ENCODE measurements around the gene ELFN2.
"Not testable (repeated sequence)": the region's sequence is repeated elsewhere in the genome, so short reads cannot be mapped to it uniquely, and the experiment has no call there.

Gene ELFN2

DNA sequence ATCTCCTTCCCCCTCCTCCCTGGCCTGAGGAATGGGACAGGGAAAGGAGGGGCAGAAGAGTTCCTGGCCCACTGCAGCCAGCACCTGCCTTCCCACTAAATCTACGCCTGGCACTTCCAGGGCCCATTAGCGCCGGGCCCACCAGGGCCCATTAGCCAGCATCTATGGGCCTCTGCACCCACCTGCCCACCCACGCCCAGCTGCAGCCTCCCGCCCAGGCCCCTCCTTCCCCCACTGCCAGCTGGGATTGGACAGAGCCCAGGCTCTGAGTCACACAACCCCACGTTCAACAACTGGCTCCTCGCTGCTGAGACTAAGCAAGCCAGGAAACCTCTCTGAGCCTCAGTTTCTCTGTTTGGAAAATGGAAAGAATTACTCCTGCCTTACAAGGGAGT lies 96.2 kb downstream of the ELFN2 start:
- DNase-seq = no peak

- peak; percentile 75 for DNase-seq
These were observed 96.9 kb downstream of the ELFN2 start for GRCh38 chr22:37330200-37331033.

GRCh38 chr22:37329238-37330140 lies 97.8 kb downstream of the ELFN2 start:
- no peak for DNase-seq

DNA sequence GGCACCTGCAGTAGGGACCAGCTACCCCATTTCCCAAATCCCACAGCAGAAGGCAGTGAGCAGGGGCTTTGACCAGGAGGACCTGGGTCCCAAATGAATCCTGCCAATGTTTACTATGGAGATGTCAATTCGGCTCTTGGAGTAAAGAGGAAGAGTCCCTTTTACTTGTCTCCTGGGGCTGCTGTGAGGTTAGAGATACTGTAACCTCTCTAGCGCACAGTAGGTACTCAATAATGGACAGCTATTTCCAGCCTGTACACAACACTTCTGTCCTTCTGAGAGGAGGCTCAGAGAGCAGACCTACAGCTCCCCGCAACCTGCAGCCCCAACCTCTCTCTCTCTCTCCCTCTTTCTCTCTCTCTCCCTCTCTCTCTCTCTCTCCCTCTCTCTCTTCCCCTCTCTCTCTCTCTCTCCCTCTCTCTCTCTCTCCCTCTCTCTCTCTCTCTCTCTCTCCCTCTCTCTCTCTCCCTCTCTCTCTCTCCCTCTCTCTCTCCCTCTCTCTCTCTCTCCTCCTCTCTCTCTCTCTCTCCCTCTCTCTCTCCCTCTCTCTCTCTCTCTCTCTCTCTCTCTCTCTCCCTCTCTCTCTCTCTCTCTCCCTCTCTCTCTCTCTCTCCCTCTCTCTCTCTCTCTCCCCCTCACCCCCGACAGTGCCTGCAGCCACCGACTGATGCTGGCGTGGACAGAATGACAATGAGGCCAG lies 98.6 kb downstream of the ELFN2 start:
- DNase-seq = not testable (repeated sequence)

DNA sequence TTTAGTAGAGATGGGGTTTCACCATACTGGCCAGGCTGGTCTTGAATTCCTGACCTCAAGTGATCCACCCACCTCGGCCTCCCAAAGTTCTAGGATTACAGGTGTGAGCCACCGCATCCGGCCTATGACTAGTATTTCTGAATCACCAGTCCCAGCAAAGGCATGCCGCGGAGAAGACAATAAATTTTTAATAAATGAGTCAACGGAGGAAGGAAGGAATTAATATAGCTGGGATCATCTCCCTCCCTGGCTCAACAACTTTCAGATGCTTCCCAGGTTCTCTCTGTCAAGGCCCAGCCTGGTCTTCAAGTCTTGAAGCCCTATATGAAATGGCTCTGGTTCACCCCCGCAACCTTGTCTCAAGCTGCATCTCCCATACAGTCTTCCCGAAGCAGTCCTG lies 99.3 kb downstream of the ELFN2 start:
- DNase-seq = no peak

GRCh38 chr22:37326726-37327125 lies 100.6 kb downstream of the ELFN2 start:
- no peak for DNase-seq

DNA sequence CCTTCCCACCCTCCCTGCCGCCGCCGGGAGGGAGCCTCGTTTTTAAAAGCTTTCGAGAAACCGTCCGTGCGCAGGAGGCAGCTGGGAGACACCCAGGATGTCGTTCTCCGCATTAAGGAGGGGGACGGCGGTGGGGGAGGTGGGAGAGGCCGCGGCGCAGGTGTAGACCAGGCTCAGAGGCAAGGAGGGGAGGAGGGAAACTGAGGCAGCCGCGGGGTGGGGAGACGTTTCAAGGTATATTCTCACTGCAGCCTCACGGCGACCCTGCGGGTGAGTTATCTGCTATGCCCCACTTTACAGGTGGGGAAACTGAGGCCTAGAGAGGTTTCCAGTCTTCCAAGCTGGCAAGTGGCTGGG lies 102.3 kb downstream of the ELFN2 start:
- DNase-seq = no peak

- DNase-seq = no peak
These were observed 102.8 kb downstream of the ELFN2 start for GRCh38 chr22:37324340-37325038.

DNA sequence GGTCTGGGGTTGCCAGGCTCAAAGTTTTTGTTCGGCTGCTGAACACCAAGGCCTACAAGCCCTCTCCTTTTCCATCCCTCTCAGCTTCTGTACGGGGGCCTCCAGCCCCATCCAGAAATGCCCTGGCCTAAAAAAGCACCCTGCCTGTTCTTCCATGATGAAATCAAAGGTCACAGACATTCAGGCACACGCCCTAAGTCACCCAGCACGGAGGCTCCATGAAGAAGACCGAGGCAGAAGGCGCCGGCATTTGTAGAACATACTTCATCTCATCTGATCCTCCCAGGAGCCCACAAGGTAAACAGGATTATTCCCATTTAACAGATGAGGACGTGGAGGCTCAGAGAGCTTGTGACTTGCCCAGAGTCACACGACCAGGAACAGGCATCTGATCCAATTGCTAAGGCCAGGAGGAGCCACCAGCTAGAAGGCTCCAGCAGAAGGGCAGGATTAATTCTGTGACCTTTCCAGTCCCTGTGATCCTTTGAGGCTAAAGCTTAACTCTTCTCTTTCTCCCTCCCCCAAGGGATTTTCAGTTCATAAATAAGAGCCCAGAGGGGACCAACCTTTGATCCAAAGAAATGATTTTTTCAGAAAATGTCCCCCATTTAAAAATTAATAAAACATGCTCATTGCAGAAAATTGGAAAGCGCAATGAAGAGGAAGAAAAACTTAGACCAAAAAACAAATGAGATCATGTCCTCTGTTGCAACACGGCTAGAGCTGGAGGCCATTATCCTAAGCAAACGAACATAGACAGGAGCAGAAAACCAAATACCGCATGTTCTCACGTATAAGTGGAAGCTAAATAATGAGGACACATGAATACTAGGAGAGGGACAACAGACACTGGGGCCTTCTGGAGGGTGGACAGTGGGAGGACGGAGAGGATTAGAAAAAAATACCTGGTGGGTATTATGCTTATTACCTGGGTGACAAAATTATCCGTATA lies 106.3 kb downstream of the ELFN2 start:
- DNase-seq = no peak

DNA sequence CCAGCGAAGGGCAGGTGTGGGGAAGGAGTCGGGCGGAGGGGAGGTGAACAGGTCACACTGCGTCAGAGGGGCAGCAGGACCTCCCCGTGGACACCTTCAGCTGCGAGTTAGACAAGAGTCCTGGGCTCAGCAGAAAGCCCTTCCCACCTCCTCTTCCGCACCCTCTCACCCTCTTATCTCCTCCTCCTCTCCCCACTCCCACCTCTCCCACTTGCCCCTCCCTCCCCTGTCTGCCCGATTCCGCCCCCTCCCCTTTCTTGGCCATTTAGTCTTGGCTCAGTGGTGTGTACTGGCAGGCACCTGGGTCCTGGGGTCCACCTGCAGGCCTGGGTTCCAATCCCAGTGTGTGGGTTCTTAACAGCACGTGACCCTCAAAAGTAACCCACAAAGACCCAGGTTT lies 107.8 kb downstream of the ELFN2 start:
- no peak for DNase-seq

- no peak for DNase-seq
These were observed 108.7 kb downstream of the ELFN2 start for GRCh38 chr22:37318364-37319109.

Data from activated effector memory CD4-positive, alpha-beta T cell treated with anti-CD3 and anti-CD28 coated beads, Interleukin-2, amount 50 U/mL, for 16 hours (primary cell).